SJCRH30 (cell line): ENCODE measurements around the gene RPL29. TPM values are rescaled to one million over a fixed set of nuclear protein-coding genes. Genes with fewer than 3 reads are reported as not detected.

Source experiments
- DNase-seq, 2 experiments: peaks; one replicate each; pipeline ENCODE4 v3.0.0-alpha.2; 2015 to 2020
- H3K27ac ChIP-seq: fragments of 250-450 bp; sonication (Bioruptor Pico); 2 replicates; pipeline ENCODE4 v1.5.1; 2020; ENCODE audit warnings: mild to moderate bottlenecking, moderate library complexity
- H3K27me3 ChIP-seq: fragments of 250-450 bp; sonication (Bioruptor Pico); 2 replicates; pipeline ENCODE4 v1.5.1; 2020; ENCODE audit warnings: mild to moderate bottlenecking, moderate library complexity
- H3K36me3 ChIP-seq: fragments of 250-450 bp; sonication (Bioruptor Pico); 2 replicates; pipeline ENCODE4 v1.5.1; 2020; ENCODE audit warnings: mild to moderate bottlenecking, moderate library complexity
- H3K4me1 ChIP-seq: fragments of 250-450 bp; sonication (Bioruptor Pico); 2 replicates; pipeline ENCODE4 v1.5.1; 2020; ENCODE audit warnings: mild to moderate bottlenecking, moderate library complexity
- H3K4me3 ChIP-seq: fragments of 250-450 bp; sonication (Bioruptor Pico); 2 replicates; pipeline ENCODE4 v1.5.1; 2020; ENCODE audit warnings: mild to moderate bottlenecking, moderate library complexity
- H3K9me3 ChIP-seq: fragments of 250-450 bp; sonication (Bioruptor Pico); replicated peaks from 2 replicates; pipeline ENCODE4 v1.5.1; 2020; ENCODE audit warnings: mild to moderate bottlenecking, moderate library complexity
- total RNA-seq: library from RNA; depleted of rRNA; stranded (reverse); fragments of >200 nt; shearing (Covaris generic); gene quantifications from 2 replicates; pipeline ENCODE4 v1.2.3, GENCODE V29; 2014

Gene RPL29
- total RNA-seq, 1 experiment from 2014 or later, result 1,784 TPM

DNA sequence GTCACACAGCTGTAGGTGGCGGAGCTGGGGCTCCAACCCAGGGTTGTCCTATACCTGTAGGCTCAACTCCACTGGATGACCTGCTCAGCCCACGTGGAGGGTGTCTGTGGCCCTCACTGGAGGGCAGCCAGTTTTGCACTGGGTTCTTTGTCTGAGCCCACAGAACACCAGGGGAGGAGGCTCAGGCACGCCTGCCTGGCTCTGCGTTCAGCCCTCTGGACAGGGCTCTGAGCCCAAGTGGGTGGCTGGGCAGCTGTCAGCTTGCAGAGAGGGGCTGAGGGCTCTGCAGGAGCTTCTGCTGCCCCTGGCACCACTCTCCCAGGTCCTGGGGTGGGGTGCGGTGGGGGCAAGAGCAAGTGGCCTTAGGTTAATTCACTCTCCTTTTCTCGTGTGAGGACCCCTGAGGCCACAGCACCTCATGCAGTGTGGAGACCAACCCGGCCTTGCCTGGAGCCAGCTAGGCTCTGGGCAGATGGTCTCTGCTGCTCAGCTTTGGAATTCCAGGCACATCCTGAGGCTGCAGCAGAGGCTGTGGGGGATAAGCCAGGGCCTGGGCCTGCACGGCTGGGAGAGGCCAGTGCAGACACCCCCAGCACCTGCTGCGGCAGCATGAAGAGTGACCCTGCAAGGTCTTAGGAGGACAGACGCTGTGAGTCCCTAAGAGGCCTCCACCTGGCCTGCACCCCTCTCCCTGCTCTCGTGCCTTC lies 37.2 kb upstream of the RPL29 start:
- H3K4me1 ChIP-seq, result peaks cover 6% of the 10 kb centered on the region; the same call in 1 of the 2 replicates
- H3K27ac ChIP-seq, result no peak overlapping the region
- DNase-seq, result no peak

DNA sequence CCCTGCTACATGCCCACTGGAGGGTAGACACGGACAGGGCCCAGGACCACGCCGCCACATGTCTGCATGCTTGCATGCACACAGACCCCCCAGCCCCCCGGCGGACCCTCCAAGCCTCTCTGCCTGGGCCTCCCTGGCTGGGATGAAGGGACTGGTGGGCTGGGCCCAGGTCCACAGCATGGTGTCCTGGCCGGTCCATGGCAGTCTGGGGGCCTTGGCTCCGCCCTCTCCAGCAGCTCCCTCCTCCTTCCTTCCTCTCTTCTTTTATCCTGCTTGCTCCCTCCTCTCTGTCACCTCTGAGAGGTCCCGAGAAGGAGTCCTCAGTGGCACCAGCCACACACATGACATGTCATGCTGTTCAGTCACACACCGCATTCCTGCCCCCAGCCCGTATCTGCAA lies 36.2 kb upstream of the RPL29 start:
- Histone ChIP-seq H3K4me1 (no peaks in the 10 kb centered on the region), H3K36me3 (no peaks in the 10 kb centered on the region), H3K27me3 (no peaks in the 10 kb centered on the region), H3K9me3 (no peaks in the 10 kb centered on the region), H3K27ac (no peak overlapping the region), H3K4me3 (no peak overlapping the region)
- no peak for DNase-seq

More for the DNA sequence above, 37.2 kb upstream of the RPL29 start:
- Histone ChIP-seq H3K36me3 (no peaks in the 10 kb centered on the region), H3K9me3 (no peaks in the 10 kb centered on the region), H3K4me3 (no peak overlapping the region), H3K27me3 (no peaks in the 10 kb centered on the region)

DNA sequence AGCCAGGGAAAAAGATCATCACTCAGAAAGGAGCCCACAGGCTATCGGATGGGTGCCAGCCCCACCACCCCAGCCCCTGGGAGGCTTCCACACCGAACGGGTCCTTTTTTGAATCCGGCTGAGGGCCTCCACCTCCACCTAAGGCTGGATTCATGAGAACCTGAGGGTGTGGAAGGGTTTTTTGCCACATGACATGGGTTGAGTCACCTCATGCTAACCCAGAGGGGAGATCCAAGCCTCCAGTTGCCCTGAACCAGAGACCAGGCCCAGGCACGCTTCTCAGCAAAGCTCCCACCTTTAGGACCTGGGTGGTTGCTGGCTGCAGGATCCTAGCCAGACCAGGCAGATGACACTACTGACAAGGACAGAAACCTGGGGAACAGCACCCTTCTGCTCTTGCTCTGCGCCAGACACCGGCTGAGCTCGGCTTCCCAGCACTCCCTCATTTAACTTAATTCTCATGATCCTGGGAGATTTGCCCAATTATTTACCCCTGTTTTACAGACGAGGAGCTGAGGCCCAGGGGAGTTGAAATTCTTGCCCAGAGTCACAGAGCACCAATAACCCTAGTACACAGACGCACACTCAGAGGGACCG lies 35.1 kb upstream of the RPL29 start:
- Histone ChIP-seq H3K36me3 (no peaks in the 10 kb centered on the region), H3K9me3 (no peaks in the 10 kb centered on the region), H3K4me1 (peaks cover 7% of the 10 kb centered on the region), H3K27ac (no peak overlapping the region), H3K4me3 (no peak overlapping the region), H3K27me3 (no peaks in the 10 kb centered on the region)
- DNase-seq, result no peak

DNA sequence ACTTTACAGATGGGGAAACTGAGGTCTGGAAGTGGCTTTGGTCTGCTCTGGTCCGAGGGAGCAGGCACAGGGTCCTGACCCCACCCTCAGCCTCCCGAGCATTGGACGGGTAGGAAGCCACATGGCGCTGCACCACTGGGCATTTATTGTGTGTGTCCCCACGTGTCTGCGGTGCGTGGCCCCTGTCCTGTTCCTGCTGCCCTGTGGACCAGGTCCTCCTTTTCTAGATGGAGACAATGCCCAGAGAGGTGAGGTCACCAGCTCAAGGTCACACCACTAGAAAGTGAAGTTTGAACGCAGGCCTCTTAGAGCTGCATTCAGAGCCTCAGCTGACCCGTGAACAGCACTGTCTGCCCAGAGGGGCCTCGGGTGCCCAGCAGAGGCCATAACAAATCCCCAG lies 33.8 kb upstream of the RPL29 start:
- no peaks in the 10 kb centered on the region for H3K36me3 ChIP-seq
- no peak for DNase-seq
- no peak overlapping the region for H3K4me3 ChIP-seq
- H3K4me1 ChIP-seq, result peaks cover 13% of the 10 kb centered on the region
- H3K27me3 ChIP-seq, result no peaks in the 10 kb centered on the region
- no peaks in the 10 kb centered on the region for H3K9me3 ChIP-seq
- no peak overlapping the region for H3K27ac ChIP-seq

DNA sequence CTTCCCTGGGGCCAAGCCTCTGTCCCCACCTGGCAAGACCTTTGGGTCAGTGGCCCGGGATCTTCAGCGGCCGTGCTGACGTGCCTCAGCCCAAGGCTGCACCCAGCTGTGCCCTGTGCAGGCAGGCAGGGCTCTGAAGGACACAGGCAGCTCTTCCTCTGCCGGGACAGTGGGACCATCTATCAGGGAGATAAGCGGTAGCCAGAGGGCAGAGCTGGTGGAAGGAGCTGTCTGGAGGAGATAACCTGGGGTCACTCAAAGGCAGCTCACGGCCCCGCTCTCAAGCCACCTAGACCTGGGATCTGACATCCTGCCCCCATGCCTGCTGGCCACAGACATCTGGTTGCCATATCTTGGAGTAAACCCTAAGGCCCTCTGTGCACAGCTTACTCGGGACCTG lies 33.4 kb upstream of the RPL29 start:
- DNase-seq, result no peak
- Histone ChIP-seq H3K4me1 (peaks cover 13% of the 10 kb centered on the region), H3K27me3 (no peaks in the 10 kb centered on the region), H3K4me3 (no peak overlapping the region), H3K9me3 (no peaks in the 10 kb centered on the region), H3K36me3 (no peaks in the 10 kb centered on the region), H3K27ac (no peak overlapping the region)

DNA sequence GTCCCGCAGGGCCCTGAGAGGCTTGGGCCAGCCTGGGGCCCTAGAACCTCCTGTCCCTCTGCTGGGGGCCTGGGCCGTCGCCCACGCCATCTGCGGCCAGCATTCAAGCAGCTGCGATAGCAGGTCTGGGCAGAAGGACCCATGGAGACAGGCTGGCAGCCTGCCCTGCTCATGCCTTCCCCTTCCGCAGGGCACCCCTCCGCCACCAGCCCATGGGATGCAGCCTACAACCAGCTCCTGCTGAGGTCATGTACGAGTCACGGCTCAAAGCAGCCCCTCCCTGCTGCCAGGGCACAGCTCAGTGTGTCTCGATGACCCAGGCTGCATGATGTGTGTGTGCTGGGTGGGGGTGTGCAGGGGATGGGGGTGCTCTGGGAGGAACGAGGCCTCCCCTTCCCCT lies 32.9 kb upstream of the RPL29 start:
- DNase-seq, result no peak
- Histone ChIP-seq H3K36me3 (no peaks in the 10 kb centered on the region), H3K27ac (no peak overlapping the region), H3K4me3 (no peak overlapping the region), H3K4me1 (peaks cover 13% of the 10 kb centered on the region), H3K27me3 (no peaks in the 10 kb centered on the region), H3K9me3 (no peaks in the 10 kb centered on the region)

DNA sequence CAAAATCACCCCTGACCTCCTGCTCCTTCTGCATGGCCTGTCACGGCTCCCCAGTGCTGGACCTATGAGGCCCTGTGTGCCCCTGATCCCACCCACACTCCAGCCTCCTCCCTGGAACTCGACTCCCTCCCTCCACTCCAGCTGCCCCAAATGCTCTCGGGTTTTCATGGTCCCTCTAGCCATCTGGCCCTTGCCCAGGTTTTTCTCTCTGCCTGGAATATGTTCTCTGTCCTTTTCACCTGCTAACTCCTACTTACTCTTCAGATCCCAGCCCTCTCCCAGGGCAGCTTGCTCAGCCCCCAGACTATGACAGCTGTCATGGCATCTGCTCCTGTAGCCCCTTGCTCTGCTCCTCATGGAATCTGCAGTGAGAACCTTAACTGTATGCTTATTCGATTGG lies 30.3 kb upstream of the RPL29 start:
- peaks cover 33% of the 10 kb centered on the region for H3K4me1 ChIP-seq
- H3K27ac ChIP-seq, result no peak overlapping the region
- H3K36me3 ChIP-seq, result no peaks in the 10 kb centered on the region
- DNase-seq, result peak; percentile 64 to 84
- H3K27me3 ChIP-seq, result no peaks in the 10 kb centered on the region
- H3K4me3 ChIP-seq, result no peak overlapping the region
- no peaks in the 10 kb centered on the region for H3K9me3 ChIP-seq

DNA sequence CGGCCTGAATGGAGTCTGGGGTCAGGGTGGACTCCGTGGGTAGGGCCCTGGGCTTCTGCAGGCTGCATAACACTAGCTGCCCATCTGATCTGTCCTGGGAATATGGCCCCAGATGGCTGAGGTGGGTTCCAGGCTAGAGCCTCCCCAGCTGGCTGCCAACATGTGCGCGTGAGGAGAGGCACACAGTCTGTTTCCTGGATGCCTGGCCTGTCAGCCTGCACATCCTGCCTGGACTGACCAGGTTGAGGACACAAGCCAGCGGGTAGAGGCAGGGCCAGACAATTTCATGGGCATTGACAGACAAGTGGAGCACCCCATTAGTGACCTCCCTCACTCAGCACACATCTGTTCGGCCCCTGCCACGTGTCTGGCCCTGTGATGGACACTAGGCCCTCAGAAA lies 29.8 kb upstream of the RPL29 start:
- Histone ChIP-seq H3K27me3 (no peaks in the 10 kb centered on the region), H3K9me3 (no peaks in the 10 kb centered on the region), H3K4me1 (peaks cover 33% of the 10 kb centered on the region), H3K27ac (no peak overlapping the region), H3K4me3 (no peak overlapping the region), H3K36me3 (no peaks in the 10 kb centered on the region)
- no peak for DNase-seq

DNA sequence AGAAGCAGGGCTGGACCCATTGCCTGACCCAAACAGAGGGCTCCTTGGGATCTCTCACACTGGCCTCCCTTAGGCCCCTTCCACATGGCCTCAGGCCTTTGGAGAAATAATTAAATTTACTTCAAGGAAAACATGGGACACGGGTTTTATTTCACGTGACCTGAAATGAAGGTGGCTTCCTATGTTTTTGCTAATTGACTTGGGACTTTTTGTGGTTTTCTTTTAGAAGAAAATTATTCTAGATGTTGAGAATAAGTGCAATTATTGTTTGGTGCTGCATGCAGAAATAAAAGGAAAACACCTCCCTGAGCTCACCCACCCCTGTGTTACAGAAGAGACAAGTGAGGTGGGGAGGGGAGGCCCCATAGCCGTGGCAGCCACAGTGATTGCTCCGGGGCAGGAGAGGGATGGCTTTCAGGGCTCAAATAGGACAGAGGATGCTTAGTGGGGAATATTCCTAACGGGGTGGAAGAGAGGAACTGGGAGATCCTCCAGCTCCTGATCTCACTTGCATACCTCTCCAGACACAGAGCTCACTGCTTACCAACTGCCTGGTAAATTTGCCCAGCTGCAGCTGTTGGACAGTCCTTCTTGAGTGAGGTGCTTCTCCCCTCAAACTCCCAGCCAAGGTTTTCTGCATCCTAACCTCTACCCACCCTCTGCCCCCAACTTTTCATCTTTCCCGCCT lies 29.2 kb upstream of the RPL29 start:
- Histone ChIP-seq H3K9me3 (no peaks in the 10 kb centered on the region), H3K27me3 (no peaks in the 10 kb centered on the region), H3K36me3 (no peaks in the 10 kb centered on the region), H3K4me3 (no peak overlapping the region), H3K27ac (no peak overlapping the region), H3K4me1 (peaks cover 33% of the 10 kb centered on the region)
- no peak for DNase-seq

DNA sequence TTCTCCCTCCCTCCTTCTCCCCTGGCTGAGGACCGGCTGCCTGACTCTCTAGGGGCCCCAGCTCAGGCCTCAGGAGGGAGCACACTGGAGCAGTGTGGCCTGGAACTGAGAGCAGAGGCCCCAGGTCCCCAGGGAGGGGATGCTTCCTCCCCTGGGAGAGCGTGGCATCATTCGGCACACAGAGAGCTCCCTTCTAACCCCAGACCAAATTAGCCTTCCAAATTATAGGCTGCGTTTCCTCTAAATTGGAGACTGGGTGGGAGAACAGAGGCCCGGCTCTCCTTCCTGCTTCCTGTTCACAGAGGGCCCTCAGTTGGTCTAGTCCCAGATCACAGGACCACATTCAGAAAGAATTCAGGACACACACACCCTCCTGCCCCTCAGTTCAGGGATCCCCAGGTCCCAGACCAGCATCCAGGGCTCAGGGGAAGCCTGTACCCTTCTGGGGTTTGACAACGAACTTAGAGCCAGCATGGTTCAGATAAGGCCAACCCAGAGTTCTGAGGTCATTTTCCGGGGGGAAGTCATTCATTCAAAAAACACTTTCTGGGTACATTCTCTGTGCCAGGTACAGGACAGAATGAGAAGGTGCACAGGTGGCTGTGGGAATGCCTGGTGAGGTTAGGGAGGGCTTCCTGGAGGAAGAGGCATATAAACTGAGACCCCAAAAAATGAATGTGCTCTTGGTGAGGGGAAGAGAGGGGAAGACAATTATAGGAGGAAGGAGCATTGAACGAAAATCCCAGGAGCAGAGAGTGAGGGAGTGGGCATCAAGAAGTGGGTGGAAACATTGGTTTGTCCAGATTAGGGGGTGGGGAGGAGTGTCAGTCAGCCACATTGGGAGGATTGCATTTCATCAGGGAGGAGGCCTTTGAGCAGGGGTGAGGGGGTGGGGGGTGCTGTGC lies 28.4 kb upstream of the RPL29 start:
- Histone ChIP-seq H3K36me3 (no peaks in the 10 kb centered on the region), H3K27me3 (no peaks in the 10 kb centered on the region), H3K4me1 (peaks cover 33% of the 10 kb centered on the region), H3K27ac (no peak overlapping the region), H3K9me3 (no peaks in the 10 kb centered on the region), H3K4me3 (no peak overlapping the region)
- no peak for DNase-seq

DNA sequence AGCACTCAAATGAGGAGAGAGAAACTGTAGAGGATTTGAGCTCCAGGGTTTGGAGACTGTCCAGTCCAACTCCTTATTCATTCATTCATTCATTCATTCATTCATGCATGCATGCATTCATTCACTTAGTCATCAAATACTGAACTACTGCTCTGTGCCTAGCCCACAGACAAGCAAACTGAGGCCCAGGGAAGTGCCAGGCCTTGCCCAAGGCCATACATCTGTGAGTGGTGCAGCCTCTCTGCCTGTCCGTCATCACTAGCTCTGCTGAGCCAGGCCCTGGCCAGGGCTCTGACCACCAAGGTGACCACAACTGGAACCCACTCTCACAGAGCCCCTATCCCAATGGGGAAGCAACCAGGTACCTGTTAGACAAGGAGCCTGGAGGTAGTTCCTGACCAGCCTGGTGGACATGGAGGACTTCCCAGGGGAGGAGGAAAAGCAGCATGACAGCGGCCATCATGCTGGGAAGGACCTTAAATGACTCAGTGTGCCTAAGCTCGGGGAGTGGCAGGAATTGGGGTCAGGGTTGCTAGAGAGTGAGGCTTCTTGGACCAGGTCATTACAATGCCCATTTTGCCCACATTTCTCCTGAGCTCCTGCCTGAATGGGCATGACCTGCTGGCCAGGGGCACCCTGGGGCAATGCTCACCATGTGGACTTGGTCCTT lies 27.5 kb upstream of the RPL29 start:
- Histone ChIP-seq H3K4me3 (no peak overlapping the region), H3K27ac (no peak overlapping the region), H3K9me3 (no peaks in the 10 kb centered on the region), H3K27me3 (no peaks in the 10 kb centered on the region), H3K4me1 (peaks cover 33% of the 10 kb centered on the region), H3K36me3 (no peaks in the 10 kb centered on the region)
- DNase-seq, result no peak

DNA sequence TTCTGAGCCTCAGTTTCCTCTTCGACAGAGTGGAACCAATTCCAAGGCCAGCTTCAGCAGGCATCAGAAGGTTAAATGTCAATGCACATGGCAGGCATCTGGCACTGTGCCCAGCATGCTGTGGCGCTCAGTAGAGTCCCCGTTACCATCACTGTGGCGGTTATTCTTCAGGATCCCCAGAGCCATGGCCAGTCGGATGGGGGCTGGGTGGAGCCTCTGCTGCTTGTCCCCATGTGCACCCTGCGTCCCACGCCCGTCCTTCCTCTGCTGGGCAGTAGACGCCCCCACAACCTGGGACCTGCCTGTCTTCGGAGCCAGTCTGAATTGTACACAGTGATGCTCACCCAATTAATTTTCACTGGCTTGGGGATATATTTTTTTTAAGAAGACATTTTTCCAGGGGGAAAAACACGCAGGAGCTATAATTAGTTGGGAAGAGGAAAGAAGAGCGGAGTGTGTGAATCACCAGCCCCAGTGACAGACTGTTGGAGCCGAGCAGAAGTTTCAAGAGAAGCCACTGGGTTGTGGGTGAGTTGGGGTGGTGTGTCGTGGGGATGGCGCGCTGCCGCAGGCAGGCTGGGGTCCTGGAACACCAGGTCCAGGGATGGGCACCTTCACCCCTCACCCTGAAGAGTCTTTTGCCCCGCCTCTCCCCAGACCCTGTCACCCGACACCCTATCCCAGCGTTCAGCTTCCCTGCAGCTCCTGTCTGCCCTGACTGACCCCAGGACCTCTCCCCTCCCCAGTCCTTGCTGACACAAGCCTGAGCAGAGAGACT lies 26.8 kb upstream of the RPL29 start:
- peaks cover 33% of the 10 kb centered on the region for H3K4me1 ChIP-seq
- DNase-seq, result peak in 1 of 2 experiments; percentile 45

DNA sequence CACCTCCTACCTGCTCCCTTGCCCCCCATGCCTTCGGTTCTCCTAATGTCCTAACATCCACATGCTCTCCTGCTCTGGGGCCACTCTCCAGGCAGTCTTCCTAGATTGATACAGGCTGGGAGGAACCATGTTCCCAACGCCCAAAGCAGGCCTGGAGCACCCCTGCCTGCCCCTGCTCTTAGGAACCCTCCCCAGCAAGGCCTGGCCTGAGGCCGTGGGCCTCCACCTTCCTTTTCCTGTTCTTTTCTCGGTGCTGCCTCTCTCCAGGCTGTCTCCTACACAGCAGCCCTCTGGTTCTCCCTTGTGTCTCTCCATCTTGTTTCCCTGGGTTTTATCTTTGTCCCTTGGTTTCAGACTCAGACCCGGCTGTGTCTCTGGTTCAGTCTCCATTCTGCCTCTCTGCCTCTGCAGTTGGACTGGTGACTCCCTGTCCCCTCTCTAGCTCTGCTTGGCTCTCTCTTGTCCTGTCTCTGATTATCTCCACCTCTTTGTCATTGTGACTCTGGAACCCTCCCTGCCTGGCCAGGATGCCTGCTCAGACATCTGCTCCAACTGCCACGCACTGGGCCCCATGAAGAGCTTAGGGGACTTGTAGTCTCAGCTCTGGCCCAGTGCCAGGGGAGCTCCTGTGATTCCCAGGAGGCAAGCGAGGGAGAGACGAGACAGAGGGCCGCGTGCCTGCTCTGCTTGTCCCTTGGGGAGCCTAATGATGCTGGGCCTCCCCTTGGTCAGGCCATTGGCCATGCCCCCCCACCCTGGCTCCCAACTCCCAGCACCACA lies 26.0 kb upstream of the RPL29 start:
- H3K4me3 ChIP-seq, result no peak overlapping the region
- peaks cover 33% of the 10 kb centered on the region for H3K4me1 ChIP-seq
- H3K27me3 ChIP-seq, result no peaks in the 10 kb centered on the region
- no peaks in the 10 kb centered on the region for H3K9me3 ChIP-seq
- DNase-seq, result peak; percentile 77 to 85
- H3K36me3 ChIP-seq, result no peaks in the 10 kb centered on the region
- H3K27ac ChIP-seq, result no peak overlapping the region

More for the DNA sequence above, 26.8 kb upstream of the RPL29 start:
- Histone ChIP-seq H3K9me3 (no peaks in the 10 kb centered on the region), H3K27ac (no peak overlapping the region), H3K27me3 (no peaks in the 10 kb centered on the region), H3K4me3 (no peak overlapping the region), H3K36me3 (no peaks in the 10 kb centered on the region)
